ENCODE data around the gene SLC66A2.

DNA sequence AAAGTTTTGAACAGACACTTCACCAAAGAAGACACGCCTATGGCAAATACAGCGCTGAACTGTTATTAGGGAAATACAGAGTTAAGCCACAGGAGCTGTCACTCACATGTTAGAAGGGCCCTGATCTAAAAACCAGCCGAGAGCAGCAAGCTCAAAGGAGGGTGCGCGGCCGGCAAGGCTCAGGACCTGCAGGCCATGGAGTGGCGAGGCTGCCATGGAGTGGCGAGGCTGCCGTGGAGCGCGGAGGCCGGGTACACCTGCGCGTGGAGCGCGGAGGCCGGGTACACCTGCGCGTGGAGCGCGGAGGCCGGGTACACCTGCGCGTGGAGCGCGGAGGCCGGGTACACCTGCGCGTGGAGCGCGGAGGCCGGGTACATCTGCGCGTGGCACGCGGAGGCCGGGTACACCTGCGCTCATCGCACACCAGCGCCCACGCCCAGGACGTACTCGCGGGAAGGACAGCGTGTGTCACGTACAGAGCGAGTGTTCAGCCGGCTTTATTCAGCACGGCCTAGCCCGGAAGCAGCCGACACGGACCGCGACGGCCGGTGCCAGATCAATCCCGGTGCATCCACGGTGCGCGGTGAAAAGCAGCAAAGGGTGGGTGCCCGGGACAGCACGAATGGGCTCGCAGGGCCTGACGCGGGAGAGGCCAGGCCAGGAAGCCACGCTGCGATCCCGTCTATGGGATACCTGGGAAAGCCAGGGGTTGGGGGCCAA lies 68.8 kb downstream of the SLC66A2 start:
- no peak for TF ChIP-seq CTCF (IDR thresholded peaks at IDR 0.05; ENCODE audit: insufficient read depth, low read length)
- TF ChIP-seq POLR2AphosphoS5 (IDR thresholded peaks at IDR 0.05; ENCODE audit: low read depth): no peak
- TF ChIP-seq REST (IDR thresholded peaks at IDR 0.05; ENCODE audit: insufficient replicate concordance, low read depth): no peak
